ENCODE data around the gene OR10C1.

Gene OR10C1

DNA sequence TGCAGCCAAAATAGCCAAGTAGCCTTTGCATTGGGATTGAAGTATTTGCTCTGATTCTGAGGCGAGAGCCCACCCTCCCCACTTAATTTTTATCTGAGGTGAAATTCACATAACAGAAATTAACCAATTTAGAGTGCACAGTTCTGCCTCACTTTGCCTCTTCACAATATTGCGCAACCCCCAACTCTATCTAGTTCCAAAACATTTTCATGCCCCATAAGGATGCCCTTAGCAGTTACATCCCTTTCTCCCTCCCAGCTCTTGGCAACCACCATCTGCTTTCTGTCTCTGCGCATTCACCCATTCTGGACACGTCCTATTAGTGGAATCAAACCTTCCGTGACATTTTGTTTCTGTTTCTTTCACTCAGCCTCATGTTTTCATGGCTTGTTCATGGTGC, 39.6 kb downstream of the OR10C1 start:
- no peak for DNase-seq

DNA sequence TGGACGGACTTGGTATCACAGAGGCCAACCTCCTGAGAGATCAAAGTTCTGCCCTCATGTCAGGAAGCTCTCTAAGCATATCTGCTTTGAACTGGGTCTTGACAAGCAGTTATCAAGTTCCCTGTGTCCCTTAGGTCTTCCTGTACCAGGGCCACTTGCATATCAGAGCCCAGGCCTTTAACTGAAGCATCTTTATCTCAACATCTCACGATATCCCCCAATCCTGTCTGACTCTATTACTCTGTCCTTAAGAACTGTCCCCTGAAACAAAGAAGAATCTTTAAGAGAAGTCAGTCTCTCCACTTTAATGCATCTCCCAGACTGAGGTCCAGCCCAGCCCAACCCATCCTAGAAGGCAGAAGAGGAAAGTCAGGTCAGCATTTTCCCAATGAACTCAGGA, 40.5 kb downstream of the OR10C1 start:
- no peak for DNase-seq

DNA sequence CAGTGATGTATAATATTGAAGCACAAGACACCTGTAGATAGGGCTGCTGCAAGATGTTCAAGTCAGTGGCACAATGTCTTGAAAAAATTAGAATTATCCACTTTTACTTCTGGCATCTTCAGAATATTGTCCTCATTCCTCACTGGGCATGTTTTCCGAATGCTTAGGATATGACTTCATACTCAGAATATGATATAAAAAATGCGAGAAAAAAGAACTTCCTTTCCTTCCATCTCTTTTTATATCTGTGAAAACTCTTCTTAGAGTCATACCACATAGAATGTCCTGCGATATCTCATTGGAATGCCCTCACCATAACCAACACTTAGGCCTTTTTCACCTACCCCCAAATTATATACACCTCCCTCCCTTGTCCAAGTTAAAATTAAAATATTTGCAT, 44.1 kb downstream of the OR10C1 start:
- no peak for DNase-seq

DNA sequence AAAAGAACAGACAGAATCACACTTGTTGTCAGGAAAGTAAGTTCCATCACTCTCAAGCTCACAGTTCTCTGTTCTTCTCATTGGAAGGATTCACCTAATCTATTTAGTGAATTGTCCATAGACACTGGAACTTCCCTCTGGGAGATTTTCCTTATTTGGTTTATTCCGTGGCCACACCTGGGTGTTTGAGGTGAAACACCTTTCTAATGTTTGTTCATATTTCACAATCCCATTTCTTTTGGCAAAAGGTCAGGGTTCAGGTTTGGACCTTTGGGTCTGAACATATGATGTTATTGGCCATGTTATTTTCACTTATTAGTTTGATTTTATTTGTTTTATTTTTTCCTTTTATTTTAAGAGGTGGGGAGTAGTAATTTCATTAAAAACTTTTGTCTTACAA, 44.6 kb downstream of the OR10C1 start:
- DNase-seq, result no peak

DNA sequence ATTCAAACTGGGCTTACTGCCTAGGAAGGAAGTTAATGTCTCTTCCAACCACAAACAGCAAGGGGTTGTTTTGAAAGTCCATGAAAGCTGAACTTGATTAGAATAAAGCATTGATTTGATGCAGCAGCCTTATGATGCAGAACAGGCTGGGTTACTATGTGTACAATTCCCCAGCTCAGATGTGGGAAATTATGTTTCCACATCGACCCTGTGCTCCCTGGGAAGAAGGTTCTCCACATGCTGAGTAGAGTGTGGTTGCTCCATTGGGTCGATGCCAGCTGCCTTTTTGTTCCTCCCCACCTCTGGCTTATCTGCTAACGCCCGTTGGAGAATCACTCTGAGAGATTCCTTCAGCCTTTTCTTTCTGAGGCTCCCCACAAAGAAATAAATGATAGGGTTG, 47.5 kb downstream of the OR10C1 start:
- no peak for DNase-seq

DNA sequence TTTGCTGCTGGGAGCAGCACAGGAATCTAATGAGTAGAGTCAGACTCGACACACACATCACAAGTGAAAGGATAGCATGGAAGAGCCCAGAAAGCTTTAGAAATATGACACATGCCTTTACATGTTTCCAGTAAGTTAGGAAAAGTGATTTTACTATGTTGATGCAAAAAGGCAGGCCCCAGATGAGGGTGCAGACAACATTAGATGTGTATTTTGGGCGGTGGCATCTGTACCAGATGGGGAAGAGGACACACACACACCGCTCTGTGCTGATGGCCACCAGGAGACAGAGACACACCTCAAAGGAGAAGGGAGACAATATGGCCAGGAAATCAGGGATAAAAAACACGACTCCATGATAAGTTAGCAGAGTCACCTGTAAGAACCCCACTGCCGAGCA, 48.0 kb downstream of the OR10C1 start:
- DNase-seq, result no peak

DNA sequence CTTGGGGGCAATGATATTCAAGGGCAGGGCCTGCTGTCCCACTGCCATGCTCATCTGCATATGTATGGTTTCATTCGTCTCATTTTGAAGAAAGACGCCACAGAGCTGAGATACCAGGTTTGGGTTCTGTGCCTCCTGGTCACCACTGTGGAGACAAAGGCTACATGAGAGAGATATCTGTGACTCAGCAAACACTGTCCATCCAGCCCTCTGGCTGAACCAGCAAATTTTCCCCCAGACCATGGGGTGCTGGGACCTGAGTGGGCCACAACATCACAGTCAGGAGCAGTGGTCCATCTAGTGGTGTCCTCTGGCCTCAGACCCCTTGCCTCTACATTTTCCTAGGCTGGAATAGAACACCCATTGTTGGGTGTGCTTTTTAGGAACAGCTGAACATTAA, 48.6 kb downstream of the OR10C1 start, which contains the start of gene MAS1L:
Gene MAS1L, minus strand, starts transcription at position 297 of the 400 bp plus-strand sequence. Its CDS starts 54 bp downstream, at position 243.
- no peak for DNase-seq

DNA sequence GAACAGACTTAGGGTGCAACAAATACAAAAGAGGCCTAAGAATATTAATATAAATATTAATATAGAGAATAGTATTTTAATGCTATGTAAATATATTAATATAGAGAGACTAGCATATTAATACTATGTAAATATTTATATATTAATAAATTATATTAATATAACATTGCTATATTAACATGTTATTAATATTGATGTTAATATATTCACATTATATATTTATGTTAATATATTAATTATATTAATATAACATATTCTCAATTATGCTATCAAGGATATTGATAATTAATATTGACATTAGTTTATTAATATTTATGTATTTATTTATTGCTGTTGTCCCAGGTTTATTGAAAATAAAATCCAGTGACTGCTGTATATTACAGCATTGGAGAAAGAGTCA, 49.8 kb downstream of the OR10C1 start:
- DNase-seq, result no peak

DNA sequence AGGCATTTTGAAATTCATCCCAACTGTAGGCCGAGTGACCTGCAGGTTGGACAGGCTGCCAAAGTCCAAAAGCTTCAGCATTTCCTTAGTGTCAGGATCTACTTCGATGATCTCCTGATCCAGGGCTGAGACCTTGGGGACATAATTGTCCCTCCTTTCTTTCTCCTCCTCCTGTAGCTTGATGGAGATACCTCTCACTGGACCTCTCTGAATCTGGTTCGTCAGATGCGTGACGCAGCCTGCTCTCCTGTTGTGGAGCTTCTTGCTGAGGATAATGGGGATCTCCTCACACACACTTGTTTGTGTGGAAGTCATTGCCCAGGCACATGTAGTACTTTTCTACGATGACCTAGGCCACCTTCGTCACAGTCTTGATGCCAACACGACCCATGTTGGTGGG, 50.2 kb downstream of the OR10C1 start:
- DNase-seq, result no peak

DNA sequence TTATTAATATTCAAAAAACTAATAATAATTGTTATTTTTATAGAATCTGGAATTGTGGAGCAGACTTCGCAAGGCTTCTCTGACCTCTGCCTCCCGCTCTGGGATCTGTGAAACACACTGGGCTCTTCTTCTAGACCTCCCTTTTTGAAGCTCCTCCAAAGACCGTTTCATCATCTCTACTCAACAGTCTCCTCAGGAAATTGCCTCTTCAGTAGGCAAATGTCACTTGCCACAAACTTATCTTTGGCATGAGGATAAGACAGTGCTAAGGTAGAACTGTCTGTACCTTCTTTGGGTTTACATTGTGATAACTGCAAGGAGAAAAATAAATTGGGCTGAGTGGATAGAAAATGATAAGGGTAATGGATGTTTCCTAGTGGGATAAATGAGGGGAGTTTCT, 50.9 kb downstream of the OR10C1 start:
- DNase-seq, result no peak

DNA sequence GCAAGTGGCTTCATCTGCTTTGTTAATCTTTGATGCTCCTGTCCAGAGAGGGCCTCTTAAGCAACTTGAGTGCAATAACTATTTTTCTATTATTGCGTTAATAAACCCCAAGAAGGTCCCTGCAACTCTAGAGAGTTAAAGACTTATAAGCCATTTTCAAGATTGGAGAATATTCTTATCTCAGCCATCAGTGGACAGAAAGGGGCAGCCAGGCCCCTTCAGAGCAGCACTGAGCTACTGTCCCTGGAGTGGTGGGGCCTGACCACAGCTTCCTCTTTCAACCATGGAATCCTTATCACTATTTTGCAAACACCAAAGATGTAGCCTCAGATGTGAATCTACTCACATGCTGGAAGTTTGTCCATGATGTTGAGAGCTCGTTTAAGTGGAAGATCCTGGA, 51.4 kb downstream of the OR10C1 start:
- no peak for DNase-seq
